Testis (tissue), 3 donors: ENCODE results near the gene BMP7. TPM values are rescaled to one million over a fixed set of nuclear protein-coding genes. Genes with fewer than 3 reads are reported as not detected.

ENCODE experiments used
- DNase-seq: peaks from one replicate; pipeline ENCODE4 v3.0.0-alpha.2; 2019
- H3K27ac ChIP-seq, 2 donors: fragments of 200-600 bp; sonication (generic); one replicate each; pipeline ENCODE4 v1.5.1; 2019
- H3K27me3 ChIP-seq: fragments of 200-600 bp; sonication (generic); one replicate; pipeline ENCODE4 v1.5.1; 2019
- H3K36me3 ChIP-seq: fragments of 200-600 bp; sonication (generic); one replicate; pipeline ENCODE4 v1.5.1; 2017; ENCODE audit warnings: low read depth; ENCODE audit errors: missing control alignments
- H3K4me1 ChIP-seq: fragments of 200-600 bp; sonication (generic); one replicate; pipeline ENCODE4 v1.5.1; 2019
- H3K4me3 ChIP-seq, 2 donors: fragments of 200-600 bp; sonication (generic); one replicate each; pipeline ENCODE4 v1.5.1; 2017 to 2019
- H3K9me3 ChIP-seq: fragments of 200-600 bp; sonication (generic); one replicate; pipeline ENCODE4 v1.5.1; 2017
- CTCF ChIP-seq, 3 experiments: fragments of 450-650 bp in 2 of 3; fragments of 200-600 bp in 1 of 3; sonication (generic) in 1 of 3; IDR thresholded peaks; one replicate each; pipeline ENCODE4 v1.5.1; 2016 to 2019; ENCODE audit warnings: antibody characterized with exemption in 3 of 3, mild to moderate bottlenecking in 2 of 3, moderate library complexity in 1 of 3
- POLR2A ChIP-seq: fragments of 450-650 bp; IDR thresholded peaks from one replicate; pipeline ENCODE4 v1.6.1; 2017; ENCODE audit warnings: antibody characterized with exemption, mild to moderate bottlenecking, moderate library complexity
- WGBS, 2 donors: methylation state at CpG; one replicate each; pipeline ENCODE4 v1.1.5; 2018; 5-methylcytosine and 5-hydroxymethylcytosine counted together
- intact Hi-C: fragments of 100-400 bp; cut with DNase I; formaldehyde crosslinking; loops from one replicate; pipeline ENCODE4 v1.15.1; 2023; ENCODE audit warnings: low total_unique reads
- polyA plus RNA-seq: library from polyadenylated mRNA; stranded (reverse); fragments of 350-450 nt; fragmentation: Illumina TruSeq; extraction: RNeasy Lipid Tissue Mini Kit (QIAGEN cat#74804); gene quantifications from one replicate; pipeline ENCODE4 v1.2.3, GENCODE V29; 2014; ENCODE audit warnings: low read depth, low replicate concordance; ENCODE audit not compliant: insufficient read depth
- total RNA-seq, 2 donors: library from RNA; depleted of rRNA; stranded (reverse); fragments of >200 nt; gene quantifications; one replicate each; pipeline ENCODE4 v1.2.3, GENCODE V29; 2016

The BMP7 gene
- total and polyA plus RNA-seq, 3 donors from 2014 or later, result 2.4 to 7.1 (median 3.3) TPM

DNA sequence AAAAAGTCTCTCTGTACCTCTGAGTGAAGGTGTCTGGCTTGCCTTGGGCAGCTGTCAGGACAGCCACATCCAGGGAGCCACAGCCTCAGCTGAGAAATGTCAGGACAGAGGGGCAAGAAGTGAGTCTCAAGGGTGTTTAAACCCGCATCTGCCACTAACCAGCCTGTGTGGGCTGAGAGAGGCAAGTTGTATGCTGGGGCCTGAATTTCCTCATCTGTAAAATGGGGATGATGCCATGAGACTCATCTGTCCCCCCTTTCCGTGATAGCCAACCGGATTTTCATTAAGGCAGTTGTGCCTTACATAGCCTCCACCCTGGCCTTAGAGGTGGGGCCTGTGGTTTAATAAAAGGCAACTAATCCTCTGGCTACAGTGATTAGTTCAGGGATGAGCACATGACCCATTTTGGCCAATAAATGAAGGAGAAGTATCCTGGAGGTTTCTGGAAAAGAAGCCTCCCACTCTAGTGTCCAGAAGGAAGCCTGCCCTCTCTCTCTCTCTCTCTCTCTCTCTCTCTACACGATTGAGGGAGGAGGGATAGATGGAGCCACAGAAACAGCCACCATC, 79.3 kb downstream of the BMP7 start:
- Histone ChIP-seq H3K27ac (no peak overlapping the region), H3K9me3 (no peaks in the 10 kb centered on the region), H3K27me3 (no peaks in the 10 kb centered on the region), H3K4me1 (no peaks in the 10 kb centered on the region), H3K4me3 (no peak overlapping the region), H3K36me3 (no peaks in the 10 kb centered on the region)
- 85% methylated on average over 4 of the region's 4 CpGs for WGBS, 2 donors
- intact Hi-C loops, result no loop called here
- no peak for DNase-seq
- TF ChIP-seq CTCF (IDR thresholded peaks at IDR 0.05), result no peak
- TF ChIP-seq POLR2A, result no peak

GRCh38 chr20:57186192-57186591, 80.2 kb downstream of the BMP7 start:
- no peaks in the 10 kb centered on the region for H3K4me1 ChIP-seq
- no peaks in the 10 kb centered on the region for H3K36me3 ChIP-seq
- no peak overlapping the region for H3K27ac ChIP-seq
- TF ChIP-seq CTCF (IDR thresholded peaks at IDR 0.05), result no peak
- no peak for TF ChIP-seq POLR2A
- no peaks in the 10 kb centered on the region for H3K27me3 ChIP-seq
- no peak for DNase-seq
- H3K9me3 ChIP-seq, result no peaks in the 10 kb centered on the region
- no peak overlapping the region for H3K4me3 ChIP-seq
- intact Hi-C loops, result no loop called here
- WGBS, 2 donors, result 88 to 90% methylated on average over 7 to 8 of the region's 8 CpGs

DNA sequence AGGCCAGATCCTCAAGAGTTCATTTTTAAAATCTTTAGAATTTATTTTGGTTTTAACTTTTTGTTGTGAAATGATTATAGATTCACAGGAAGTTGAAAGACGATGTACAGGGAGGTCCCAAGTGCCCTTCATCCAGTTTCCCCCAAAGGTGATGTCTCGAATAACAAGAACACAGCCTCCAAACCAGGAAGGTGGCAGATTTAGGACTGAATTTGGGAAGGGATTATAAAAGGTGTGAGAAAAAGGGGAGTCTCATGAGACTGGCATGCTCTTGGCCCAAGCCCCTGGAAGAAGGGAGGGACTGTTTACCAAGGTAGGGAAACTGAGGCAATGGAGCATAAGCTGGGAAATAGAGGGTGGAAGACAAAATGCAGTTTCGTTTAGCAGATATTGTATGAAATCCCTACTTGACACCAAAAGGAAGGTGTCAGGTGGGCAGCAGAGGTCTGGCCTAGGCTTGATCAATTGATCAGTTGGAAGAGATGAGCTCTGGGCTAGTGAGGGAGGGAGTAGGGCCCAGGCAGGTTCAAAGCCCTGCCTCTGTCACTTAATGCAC, 81.2 kb downstream of the BMP7 start:
- no peak for DNase-seq
- no peaks in the 10 kb centered on the region for H3K27me3 ChIP-seq
- H3K9me3 ChIP-seq, result no peaks in the 10 kb centered on the region
- H3K4me3 ChIP-seq, result no peak overlapping the region
- no peak overlapping the region for H3K27ac ChIP-seq
- H3K36me3 ChIP-seq, result no peaks in the 10 kb centered on the region
- intact Hi-C loops, result no loop called here
- no peak for TF ChIP-seq POLR2A
- TF ChIP-seq CTCF (IDR thresholded peaks at IDR 0.05), result no peak
- WGBS, 2 donors, result 90 to 93% methylated on average over 3 of the region's 3 CpGs
- no peaks in the 10 kb centered on the region for H3K4me1 ChIP-seq

DNA sequence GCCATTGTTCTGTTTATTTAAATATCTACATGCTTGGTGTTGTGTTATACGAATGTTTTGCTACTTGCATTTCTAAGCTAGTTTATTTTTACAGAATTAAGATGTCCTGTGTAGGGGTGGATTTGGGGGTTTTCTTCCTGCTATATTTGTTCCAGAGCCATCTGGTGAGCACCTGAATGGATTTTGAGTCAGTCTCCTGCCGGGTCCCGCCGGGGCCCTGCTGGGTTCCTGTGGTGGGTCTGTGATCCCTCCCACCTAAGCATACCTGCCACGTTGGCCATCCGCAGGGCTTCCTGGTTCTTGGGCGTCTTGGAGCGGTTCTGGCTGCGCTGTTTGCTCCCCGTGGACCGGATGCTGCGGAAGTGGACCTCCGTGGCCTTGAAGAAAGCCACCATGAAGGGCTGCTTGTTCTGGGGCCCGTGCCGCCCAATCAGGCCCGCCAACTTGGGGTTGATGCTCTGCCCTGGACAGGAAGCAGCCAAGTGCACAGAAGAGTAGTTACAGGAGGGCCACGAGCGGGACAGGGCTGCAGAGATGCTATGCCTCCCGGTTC, 82.9 kb downstream of the BMP7 start:
- no peaks in the 10 kb centered on the region for H3K36me3 ChIP-seq
- intact Hi-C loops, result no loop called here
- H3K9me3 ChIP-seq, result no peaks in the 10 kb centered on the region
- 86 to 89% methylated on average over 16 to 19 of the region's 19 CpGs for WGBS, 2 donors
- no peaks in the 10 kb centered on the region for H3K4me1 ChIP-seq
- no peak overlapping the region for H3K4me3 ChIP-seq
- DNase-seq, result no peak
- TF ChIP-seq POLR2A (no peak), CTCF (IDR thresholded peaks at IDR 0.05) (no peak)
- no peaks in the 10 kb centered on the region for H3K27me3 ChIP-seq
- H3K27ac ChIP-seq, result no peak overlapping the region

- H3K4me1 ChIP-seq, result no peaks in the 10 kb centered on the region
- no peak overlapping the region for H3K27ac ChIP-seq
- H3K27me3 ChIP-seq, result no peaks in the 10 kb centered on the region
- WGBS, 2 donors, result 69% methylated on average over 5 to 7 of the region's 7 CpGs
- TF ChIP-seq CTCF (IDR thresholded peaks at IDR 0.05) (no peak), POLR2A (no peak)
- no peak for DNase-seq
- H3K9me3 ChIP-seq, result no peaks in the 10 kb centered on the region
- H3K36me3 ChIP-seq, result no peaks in the 10 kb centered on the region
- no peak overlapping the region for H3K4me3 ChIP-seq
- intact Hi-C loops, result no loop called here
These were observed 84.8 kb downstream of the BMP7 start for GRCh38 chr20:57181639-57182038.
